ENCODE results near the gene POR. TPM values are rescaled to one million over a fixed set of nuclear protein-coding genes. Genes with fewer than 3 reads are reported as not detected.
A peak's percentile ranks its signal among the peaks of the same experiment; 100 is the strongest.

POR gene
- total and polyA plus RNA-seq, 2 of the 13 experiments (the other 11 are each of a cell fraction or from before 2014, with no cell fraction given): 145 to 266 TPM

DNA sequence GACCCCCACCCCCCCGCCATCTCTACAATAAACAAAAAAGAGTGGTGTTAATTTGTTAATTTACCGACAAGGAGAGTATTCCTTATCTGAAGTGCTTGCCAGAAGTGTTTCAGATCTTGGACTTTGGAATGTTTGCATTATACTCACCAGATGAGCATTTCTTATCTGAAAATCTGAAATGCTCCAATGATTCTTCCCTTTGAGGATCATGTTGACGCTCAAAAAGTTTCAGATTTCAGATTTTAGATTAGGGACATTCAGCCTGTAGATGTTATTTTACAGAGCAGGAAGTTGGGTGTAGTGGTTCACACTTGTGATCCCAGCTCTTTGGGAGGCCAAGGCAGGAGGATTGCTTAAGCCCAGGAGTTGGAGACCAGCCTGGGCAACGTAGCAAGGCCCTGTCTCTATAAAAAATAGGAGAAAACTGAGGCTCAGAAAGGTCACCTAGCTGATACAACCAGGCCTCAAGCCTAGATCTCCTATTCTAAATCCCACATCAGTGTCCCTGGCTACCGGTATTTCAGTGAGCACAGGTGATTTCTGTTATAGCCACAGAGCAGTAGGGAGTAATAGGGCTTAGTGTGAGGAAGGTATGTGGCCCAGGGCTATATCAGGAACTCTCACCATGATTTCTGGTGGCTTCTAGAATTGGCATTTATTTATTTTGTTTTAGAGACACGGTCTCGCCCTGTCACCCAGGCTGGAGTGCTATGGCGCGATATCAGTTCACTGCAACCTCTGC is 44.0 kb downstream of the POR start (continued):
- TF ChIP-seq FOSL2 (CRISPR knock-in tag; IDR thresholded peaks at IDR 0.05) (0 out of 2 replicates have a peak, but pooled peaks have one; percentile 42), POGZ (CRISPR knock-in tag; IDR thresholded peaks at IDR 0.05) (peak; percentile 45; the same call in 1 of the 2 replicates), TFAP4 (IDR thresholded peaks at IDR 0.05; ENCODE audit: borderline replicate concordance, low read depth) (peak; percentile 42; the same call in 1 of the 2 replicates), NR1H2 (CRISPR knock-in tag; IDR thresholded peaks at IDR 0.05; ENCODE audit: borderline replicate concordance, low read depth) (no peak), SOX13 (IDR thresholded peaks at IDR 0.05) (no peak), SOX13 (CRISPR knock-in tag; conservative IDR thresholded peaks at IDR 0.05 in 1 of 2, IDR thresholded peaks at IDR 0.05 in 1 of 2) (peak in 1 of 2 experiments; percentile 50; a peak in 1 of 4 replicates), NCOA2 (CRISPR knock-in tag; IDR thresholded peaks at IDR 0.05) (0 out of 2 replicates have a peak, but pooled peaks have one; percentile 25), HCFC1 (IDR thresholded peaks at IDR 0.05; ENCODE audit: low read depth, low read length) (no peak), ZNF549 (CRISPR knock-in tag; IDR thresholded peaks at IDR 0.05) (no peak), FOXJ3 (CRISPR knock-in tag; IDR thresholded peaks at IDR 0.05; ENCODE audit: borderline replicate concordance) (0 out of 2 replicates have a peak, but pooled peaks have one; percentile 29), ARID5B (CRISPR knock-in tag; IDR thresholded peaks at IDR 0.05) (peak; percentile 47; the same call in 1 of the 2 replicates), DNMT1 (CRISPR knock-in tag; IDR thresholded peaks at IDR 0.05) (no peak), ELF3 (CRISPR knock-in tag; IDR thresholded peaks at IDR 0.05) (peak; percentile 64; the same call in 1 of the 2 replicates), GATA4 (IDR thresholded peaks at IDR 0.05; ENCODE audit: borderline replicate concordance, low read depth) (0 out of 2 replicates have a peak, but pooled peaks have one; percentile 48), HNF4A (CRISPR knock-in tag; IDR thresholded peaks at IDR 0.05) (peak; percentile 72), FOXK1 (CRISPR knock-in tag; IDR thresholded peaks at IDR 0.05; ENCODE audit: borderline replicate concordance, low read depth) (0 out of 2 replicates have a peak, but pooled peaks have one; percentile 14), RBM22 (optimal IDR thresholded peaks at IDR 0.05; ENCODE audit: low read length) (peak; percentile 57), ZNF563 (CRISPR knock-in tag; IDR thresholded peaks at IDR 0.05) (no peak), MTF2 (CRISPR knock-in tag; IDR thresholded peaks at IDR 0.05; ENCODE audit: borderline replicate concordance) (no peak)
- TF ChIP-seq, protein P1, sequence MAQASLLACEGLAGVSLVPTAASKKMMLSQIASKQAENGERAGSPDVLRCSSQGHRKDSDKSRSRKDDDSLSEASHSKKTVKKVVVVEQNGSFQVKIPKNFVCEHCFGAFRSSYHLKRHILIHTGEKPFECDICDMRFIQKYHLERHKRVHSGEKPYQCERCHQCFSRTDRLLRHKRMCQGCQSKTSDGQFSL (CRISPR knock-in tag; IDR thresholded peaks at IDR 0.05): no peak
- TF ChIP-seq, protein P2, sequence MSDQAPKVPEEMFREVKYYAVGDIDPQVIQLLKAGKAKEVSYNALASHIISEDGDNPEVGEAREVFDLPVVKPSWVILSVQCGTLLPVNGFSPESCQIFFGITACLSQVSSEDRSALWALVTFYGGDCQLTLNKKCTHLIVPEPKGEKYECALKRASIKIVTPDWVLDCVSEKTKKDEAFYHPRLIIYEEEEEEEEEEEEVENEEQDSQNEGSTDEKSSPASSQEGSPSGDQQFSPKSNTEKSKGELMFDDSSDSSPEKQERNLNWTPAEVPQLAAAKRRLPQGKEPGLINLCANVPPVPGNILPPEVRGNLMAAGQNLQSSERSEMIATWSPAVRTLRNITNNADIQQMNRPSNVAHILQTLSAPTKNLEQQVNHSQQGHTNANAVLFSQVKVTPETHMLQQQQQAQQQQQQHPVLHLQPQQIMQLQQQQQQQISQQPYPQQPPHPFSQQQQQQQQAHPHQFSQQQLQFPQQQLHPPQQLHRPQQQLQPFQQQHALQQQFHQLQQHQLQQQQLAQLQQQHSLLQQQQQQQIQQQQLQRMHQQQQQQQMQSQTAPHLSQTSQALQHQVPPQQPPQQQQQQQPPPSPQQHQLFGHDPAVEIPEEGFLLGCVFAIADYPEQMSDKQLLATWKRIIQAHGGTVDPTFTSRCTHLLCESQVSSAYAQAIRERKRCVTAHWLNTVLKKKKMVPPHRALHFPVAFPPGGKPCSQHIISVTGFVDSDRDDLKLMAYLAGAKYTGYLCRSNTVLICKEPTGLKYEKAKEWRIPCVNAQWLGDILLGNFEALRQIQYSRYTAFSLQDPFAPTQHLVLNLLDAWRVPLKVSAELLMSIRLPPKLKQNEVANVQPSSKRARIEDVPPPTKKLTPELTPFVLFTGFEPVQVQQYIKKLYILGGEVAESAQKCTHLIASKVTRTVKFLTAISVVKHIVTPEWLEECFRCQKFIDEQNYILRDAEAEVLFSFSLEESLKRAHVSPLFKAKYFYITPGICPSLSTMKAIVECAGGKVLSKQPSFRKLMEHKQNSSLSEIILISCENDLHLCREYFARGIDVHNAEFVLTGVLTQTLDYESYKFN (CRISPR knock-in tag; conservative IDR thresholded peaks at IDR 0.05): peak; percentile 39; the same call in 1 of the 2 replicates
